Measurements from ENCODE around the gene LAMA3.

Gene LAMA3

GRCh38 chr18:24003903-24004640 is 314.8 kb downstream of the LAMA3 start:
- Histone ChIP-seq H3K36me3 (ENCODE audit: control insufficient read depth in 2 of 2, insufficient read depth in 2 of 2, low read length in 2 of 2) (no peaks in the 10 kb centered on the region), H3K9me3 (ENCODE audit: control insufficient read depth in 2 of 2, low read length in 2 of 2) (no peaks in the 10 kb centered on the region), H3K4me3 (ENCODE audit: low read length in 2 of 2) (no peak overlapping the region), H3K4me1 (ENCODE audit: control insufficient read depth, insufficient read depth, low read length) (no peaks in the 10 kb centered on the region), H3K27me3 (ENCODE audit: control insufficient read depth in 1 of 2, insufficient read depth in 2 of 2, low read length in 2 of 2) (no peaks in the 10 kb centered on the region), H3K9ac (ENCODE audit: low read length in 2 of 2) (no peak overlapping the region), H3K27ac (ENCODE audit: low read length) (no peak overlapping the region)
